GM18502 (cell line): ENCODE data around the gene GRK2.
A peak's percentile ranks its signal among the peaks of the same experiment; 100 is the strongest.

Experiments
- ATAC-seq: cut with Tn5 transposase; IDR thresholded peaks from one replicate; pipeline ENCODE4 v1.9.1; 2021; ENCODE audit warnings: mild to moderate bottlenecking; ENCODE audit not compliant: unreplicated experiment, poor library complexity

The GRK2 gene

DNA sequence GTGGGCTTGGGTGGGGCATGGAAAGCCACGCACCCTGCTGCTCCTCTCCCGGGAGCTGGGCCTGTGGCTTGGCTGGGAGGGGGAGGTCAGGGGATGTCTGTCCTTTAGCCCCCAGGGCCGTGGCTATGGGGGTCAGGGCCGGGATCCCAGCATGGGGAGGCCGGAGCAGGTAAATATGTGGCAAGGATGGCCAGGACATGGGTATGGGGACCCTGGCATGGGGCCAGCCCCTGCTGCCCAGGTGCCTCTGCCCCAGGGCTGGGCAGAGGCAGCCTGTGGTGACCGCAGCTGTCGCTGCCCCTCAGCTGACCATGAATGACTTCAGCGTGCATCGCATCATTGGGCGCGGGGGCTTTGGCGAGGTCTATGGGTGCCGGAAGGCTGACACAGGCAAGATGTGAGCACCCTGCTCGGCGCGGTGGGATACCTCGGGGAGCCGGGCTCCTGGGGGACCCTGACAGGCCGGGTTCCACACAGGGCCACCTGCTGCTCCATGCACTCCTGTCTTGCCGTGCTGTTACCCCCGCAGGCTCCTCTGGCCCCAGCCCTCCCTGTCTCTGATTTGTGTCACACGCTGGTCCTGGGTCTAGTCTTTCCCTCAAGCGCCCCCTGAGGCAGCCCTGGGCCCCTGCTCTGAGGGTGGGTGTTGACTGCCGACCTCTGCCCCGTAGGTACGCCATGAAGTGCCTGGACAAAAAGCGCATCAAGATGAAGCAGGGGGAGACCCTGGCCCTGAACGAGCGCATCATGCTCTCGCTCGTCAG lies 14.7 kb downstream of the GRK2 start:
- ATAC-seq: no peak

- no peak for ATAC-seq
Measured at GRCh38 chr11:67281552-67282150, 15.4 kb downstream of the GRK2 start.

DNA sequence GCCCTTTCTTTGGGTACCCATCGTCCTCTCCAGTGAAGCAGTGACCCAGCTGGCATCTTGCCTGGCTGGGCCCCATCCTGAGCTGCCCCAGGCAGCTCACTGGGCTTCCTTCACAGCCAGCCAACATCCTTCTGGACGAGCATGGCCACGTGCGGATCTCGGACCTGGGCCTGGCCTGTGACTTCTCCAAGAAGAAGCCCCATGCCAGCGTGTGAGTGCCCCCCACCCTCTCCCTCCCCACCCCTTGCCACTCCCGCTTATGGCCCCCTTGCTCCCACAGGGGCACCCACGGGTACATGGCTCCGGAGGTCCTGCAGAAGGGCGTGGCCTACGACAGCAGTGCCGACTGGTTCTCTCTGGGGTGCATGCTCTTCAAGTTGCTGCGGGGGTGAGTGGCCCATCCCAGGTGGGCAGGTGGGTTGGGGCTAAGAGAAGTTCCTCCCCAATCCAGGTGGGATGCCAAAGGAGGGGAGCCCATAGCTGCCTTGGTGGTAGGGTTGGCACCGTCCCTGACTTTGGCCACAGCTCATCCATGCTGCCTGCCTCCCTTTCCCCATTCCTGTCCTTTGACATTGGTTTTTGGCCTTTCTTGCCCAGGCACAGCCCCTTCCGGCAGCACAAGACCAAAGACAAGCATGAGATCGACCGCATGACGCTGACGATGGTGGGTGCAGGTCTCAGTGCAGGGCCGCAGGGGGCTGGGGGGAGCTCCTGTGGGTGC lies 16.0 kb downstream of the GRK2 start:
- no peak for ATAC-seq

DNA sequence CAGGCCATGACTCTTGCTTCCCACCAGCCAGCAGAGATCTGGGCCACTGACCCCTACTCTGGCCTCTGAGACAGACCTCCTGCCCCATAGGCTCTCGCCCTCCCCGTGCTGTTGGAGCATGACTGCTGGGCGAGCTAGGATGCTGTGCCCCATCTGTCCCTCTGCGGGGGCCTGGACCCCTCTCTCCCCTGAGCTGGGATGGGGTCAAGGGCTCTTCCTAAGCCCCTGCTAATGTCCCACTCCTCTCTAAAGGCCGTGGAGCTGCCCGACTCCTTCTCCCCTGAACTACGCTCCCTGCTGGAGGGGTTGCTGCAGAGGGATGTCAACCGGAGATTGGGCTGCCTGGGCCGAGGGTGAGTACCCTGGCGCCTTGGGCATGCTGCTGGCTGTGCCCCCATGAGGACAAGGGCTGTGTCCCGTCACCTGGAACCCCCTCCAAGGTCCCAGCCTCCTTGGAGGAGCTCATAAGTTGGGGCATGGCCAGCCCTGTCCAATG lies 16.7 kb downstream of the GRK2 start:
- no peak for ATAC-seq

GRCh38 chr11:67283481-67283963 lies 17.2 kb downstream of the GRK2 start:
- no peak for ATAC-seq

DNA sequence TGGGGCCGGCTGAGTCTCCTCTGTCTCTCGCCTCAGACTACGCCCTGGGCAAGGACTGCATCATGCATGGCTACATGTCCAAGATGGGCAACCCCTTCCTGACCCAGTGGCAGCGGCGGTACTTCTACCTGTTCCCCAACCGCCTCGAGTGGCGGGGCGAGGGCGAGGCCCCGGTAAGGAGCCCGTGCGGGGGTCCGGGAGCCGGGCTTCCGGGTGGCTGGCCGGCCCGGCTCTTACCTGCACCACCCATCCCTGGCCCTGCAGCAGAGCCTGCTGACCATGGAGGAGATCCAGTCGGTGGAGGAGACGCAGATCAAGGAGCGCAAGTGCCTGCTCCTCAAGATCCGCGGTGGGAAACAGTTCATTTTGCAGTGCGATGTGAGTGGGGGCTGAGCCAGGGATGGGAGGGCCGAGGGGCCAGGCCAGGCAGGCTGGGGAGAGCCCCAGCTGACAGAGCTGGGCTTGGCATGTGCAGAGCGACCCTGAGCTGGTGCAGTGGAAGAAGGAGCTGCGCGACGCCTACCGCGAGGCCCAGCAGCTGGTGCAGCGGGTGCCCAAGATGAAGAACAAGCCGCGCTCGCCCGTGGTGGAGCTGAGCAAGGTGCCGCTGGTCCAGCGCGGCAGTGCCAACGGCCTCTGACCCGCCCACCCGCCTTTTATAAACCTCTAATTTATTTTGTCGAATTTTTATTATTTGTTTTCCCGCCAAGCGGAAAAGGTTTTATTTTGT lies 18.7 kb downstream of the GRK2 start:
- ATAC-seq: no peak

DNA sequence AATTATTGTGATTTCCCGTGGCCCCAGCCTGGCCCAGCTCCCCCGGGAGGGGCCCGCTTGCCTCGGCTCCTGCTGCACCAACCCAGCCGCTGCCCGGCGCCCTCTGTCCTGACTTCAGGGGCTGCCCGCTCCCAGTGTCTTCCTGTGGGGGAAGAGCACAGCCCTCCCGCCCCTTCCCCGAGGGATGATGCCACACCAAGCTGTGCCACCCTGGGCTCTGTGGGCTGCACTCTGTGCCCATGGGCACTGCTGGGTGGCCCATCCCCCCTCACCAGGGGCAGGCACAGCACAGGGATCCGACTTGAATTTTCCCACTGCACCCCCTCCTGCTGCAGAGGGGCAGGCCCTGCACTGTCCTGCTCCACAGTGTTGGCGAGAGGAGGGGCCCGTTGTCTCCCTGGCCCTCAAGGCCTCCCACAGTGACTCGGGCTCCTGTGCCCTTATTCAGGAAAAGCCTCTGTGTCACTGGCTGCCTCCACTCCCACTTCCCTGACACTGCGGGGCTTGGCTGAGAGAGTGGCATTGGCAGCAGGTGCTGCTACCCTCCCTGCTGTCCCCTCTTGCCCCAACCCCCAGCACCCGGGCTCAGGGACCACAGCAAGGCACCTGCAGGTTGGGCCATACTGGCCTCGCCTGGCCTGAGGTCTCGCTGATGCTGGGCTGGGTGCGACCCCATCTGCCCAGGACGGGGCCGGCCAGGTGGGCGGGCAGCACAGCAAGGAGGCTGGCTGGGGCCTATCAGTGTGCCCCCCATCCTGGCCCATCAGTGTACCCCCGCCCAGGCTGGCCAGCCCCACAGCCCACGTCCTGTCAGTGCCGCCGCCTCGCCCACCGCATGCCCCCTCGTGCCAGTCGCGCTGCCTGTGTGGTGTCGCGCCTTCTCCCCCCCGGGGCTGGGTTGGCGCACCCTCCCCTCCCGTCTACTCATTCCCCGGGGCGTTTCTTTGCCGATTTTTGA lies 19.5 kb downstream of the GRK2 start:
- no peak for ATAC-seq

DNA sequence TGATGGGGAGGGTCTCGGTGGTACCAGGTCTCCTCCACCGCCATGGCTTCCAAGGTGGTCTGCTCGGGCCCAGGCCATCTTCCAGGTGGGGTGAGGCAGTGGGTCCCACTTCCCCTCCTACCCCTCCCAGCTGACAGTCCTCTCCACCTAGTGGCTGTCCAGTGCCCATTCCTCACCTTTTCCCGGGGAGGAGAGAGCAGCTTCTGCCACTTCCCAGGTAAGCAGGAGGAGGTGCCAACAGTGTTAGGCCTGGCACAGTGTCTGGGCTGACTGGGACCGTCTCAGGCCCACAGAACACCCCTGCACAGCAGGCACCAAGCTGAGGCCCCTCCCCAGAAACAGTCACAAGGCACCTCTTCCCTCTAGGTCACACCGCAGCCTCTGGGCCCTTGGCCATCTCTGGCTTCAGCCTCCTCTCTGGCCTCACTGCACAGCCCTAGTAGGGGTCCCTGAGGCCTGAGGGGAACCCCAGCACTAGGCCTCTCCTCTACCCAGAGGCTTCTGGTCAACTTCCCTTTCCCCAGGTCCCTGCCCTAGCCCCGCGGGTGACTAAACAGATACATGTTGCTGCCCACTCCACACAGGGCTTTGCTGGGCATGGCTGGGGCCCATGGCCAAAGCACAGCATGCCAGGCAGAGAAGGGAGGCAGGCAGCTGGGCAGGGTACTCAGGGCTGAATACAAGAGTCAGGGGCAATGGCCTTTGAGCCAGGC lies 20.5 kb downstream of the GRK2 start:
- ATAC-seq: no peak

DNA sequence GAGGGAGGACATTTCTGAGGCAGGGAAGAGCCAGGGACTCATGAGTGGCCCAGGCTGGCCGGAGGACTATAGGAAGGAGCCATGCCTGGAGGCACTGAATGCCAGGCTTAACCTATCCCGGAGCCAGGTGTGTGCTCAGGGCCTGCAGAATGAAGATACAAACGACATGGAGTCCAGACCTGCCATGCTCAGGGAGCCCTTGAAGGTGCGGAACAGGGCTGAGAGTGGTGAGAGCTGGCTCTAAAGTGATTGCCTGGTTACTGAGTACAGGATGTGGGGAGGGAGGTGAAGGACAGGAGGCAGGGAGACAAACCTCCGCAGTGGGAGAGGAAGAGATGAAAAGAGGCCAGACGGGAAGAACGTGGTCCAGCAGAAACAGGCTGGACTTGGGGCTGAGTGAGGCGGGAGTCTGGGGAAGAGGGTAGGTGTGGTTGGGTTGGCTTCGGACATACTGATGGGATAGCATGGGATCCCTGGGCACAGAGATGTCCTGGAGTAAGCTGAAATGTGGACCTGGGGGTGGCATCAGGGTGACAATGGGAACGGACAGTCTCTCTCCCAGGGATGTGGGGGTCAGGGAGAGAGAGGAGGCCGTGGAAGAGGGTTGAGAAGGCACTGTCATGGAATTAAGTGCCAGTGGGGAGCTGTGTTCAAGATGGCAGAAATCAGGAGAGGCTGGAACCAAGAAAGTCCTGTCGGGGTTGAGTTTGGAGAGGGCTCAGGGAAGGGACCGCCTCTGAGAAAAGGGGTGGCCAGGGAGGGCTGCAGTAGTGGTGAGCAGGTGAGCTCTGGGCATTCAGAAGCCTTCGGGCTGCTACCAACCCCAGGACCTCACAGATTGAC lies 21.3 kb downstream of the GRK2 start:
- ATAC-seq: no peak

GRCh38 chr11:67288198-67288451 lies 21.9 kb downstream of the GRK2 start:
- ATAC-seq: peak; percentile 9

GRCh38 chr11:67288452-67289225 lies 22.4 kb downstream of the GRK2 start:
- ATAC-seq: peak; percentile 68

- ATAC-seq: no peak
Measured at GRCh38 chr11:67289226-67289650, 23.0 kb downstream of the GRK2 start, which contains the start of gene ANKRD13D. ANKRD13D (plus strand) TSS chr11:67289303; CDS start chr11:67289461, 158 bp downstream.

GRCh38 chr11:67289651-67290479 lies 23.6 kb downstream of the GRK2 start:
- ATAC-seq: no peak

GRCh38 chr11:67290801-67291200 lies 24.5 kb downstream of the GRK2 start:
- no peak for ATAC-seq

GRCh38 chr11:67291481-67292381 lies 25.5 kb downstream of the GRK2 start:
- no peak for ATAC-seq
